IPS-15b (cell line): ENCODE data around the gene SLC12A8.

Source experiments
- H3K27me3 ChIP-seq: one replicate; pipeline ENCODE4 v1.6.1; 2013; ENCODE audit warnings: low read length; ENCODE audit not compliant: control insufficient read depth, insufficient read depth
- H3K36me3 ChIP-seq: one replicate; pipeline ENCODE4 v1.6.1; 2013; ENCODE audit warnings: low read length; ENCODE audit not compliant: control insufficient read depth, insufficient read depth
- H3K4me1 ChIP-seq: one replicate; pipeline ENCODE4 v1.6.1; 2013; ENCODE audit warnings: mild to moderate bottlenecking, low read length; ENCODE audit not compliant: control insufficient read depth, insufficient read depth
- H3K4me3 ChIP-seq: one replicate; pipeline ENCODE4 v1.5.1; 2013; ENCODE audit warnings: low read depth, low read length
- H3K9ac ChIP-seq: one replicate; pipeline ENCODE4 v1.6.1; 2013; ENCODE audit warnings: low read depth, mild to moderate bottlenecking, low read length
- H3K9me3 ChIP-seq: one replicate; pipeline ENCODE4 v1.6.1; 2013; ENCODE audit warnings: mild to moderate bottlenecking, low read length; ENCODE audit not compliant: control insufficient read depth, insufficient read depth

The SLC12A8 gene

GRCh38 chr3:125179143-125179883 lies 33.2 kb downstream of the SLC12A8 start:
- Histone ChIP-seq H3K4me3 (no peak overlapping the region), H3K9me3 (no peaks in the 10 kb centered on the region), H3K9ac (no peak overlapping the region), H3K4me1 (peaks cover 4% of the 10 kb centered on the region), H3K36me3 (no peaks in the 10 kb centered on the region), H3K27me3 (no peaks in the 10 kb centered on the region)

GRCh38 chr3:125177746-125178145 lies 34.8 kb downstream of the SLC12A8 start:
- Histone ChIP-seq H3K9ac (no peak overlapping the region), H3K4me3 (no peak overlapping the region), H3K4me1 (no peaks in the 10 kb centered on the region)

DNA sequence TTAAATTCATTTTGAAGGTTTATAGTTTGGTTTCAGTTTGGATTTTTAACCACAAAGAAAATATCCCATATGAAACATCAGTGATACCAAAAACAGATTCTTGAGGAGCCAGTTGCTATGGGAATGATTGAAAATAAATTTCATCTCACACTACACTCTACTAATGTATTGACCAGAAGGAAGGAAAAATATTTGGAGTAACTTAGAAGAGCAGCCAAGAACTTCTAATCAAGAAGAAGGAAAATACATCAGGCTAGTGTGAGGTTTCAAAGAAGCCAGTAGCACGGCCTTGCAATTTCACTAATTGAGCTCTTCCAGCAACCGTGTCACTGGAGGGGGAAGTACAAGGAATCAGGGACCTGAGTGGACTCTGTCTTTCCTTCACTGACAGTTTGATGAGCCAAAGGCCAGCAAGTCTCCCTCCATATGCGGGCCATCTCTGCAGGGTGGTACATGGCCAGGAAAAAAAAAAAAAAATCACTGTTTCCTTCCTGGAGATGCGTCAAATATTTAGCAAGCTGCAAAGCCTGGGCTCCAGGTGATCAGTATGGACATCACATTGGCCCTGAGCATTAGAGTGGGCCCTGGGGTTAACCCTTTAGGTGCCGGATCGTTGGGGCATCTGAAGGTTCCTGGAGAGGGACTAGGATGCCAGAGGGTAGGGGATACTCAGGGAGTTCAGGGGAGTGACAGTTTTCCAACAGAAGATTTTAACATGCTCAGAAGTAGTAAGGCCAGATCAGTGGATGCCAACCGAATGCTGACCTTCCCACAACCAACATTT lies 37.1 kb downstream of the SLC12A8 start:
- Histone ChIP-seq H3K9me3 (no peaks in the 10 kb centered on the region), H3K4me3 (no peak overlapping the region)

More at GRCh38 chr3:125177746-125178145, 34.8 kb downstream of the SLC12A8 start:
- H3K36me3 ChIP-seq: no peaks in the 10 kb centered on the region
- H3K27me3 ChIP-seq: no peaks in the 10 kb centered on the region
- no peaks in the 10 kb centered on the region for H3K9me3 ChIP-seq

DNA sequence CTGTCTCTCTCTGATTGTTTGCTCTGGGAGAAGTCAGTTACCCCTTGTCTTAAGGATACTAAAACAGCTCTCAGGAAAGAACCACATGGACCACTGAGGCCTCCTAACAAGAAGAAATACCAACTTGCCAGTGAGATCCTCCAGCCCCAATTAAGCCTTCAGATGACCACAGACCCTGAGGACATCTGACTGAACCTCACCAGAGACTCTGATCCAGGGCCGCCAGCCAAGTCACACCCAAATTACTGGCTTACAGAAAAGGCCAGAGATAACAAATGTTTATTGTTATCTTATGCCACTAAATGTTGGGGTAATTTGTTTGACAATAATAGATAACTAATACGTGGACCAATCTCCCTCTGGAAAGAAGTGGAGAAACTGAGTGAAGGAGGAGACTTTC lies 40.2 kb downstream of the SLC12A8 start:
- no peaks in the 10 kb centered on the region for H3K36me3 ChIP-seq
- no peak overlapping the region for H3K9ac ChIP-seq
- no peaks in the 10 kb centered on the region for H3K27me3 ChIP-seq
- H3K9me3 ChIP-seq: no peaks in the 10 kb centered on the region
- no peak overlapping the region for H3K4me3 ChIP-seq
- H3K4me1 ChIP-seq: no peaks in the 10 kb centered on the region

More for the DNA sequence above, 37.1 kb downstream of the SLC12A8 start:
- no peak overlapping the region for H3K9ac ChIP-seq
- no peaks in the 10 kb centered on the region for H3K36me3 ChIP-seq
- no peaks in the 10 kb centered on the region for H3K27me3 ChIP-seq
- H3K4me1 ChIP-seq: no peaks in the 10 kb centered on the region

DNA sequence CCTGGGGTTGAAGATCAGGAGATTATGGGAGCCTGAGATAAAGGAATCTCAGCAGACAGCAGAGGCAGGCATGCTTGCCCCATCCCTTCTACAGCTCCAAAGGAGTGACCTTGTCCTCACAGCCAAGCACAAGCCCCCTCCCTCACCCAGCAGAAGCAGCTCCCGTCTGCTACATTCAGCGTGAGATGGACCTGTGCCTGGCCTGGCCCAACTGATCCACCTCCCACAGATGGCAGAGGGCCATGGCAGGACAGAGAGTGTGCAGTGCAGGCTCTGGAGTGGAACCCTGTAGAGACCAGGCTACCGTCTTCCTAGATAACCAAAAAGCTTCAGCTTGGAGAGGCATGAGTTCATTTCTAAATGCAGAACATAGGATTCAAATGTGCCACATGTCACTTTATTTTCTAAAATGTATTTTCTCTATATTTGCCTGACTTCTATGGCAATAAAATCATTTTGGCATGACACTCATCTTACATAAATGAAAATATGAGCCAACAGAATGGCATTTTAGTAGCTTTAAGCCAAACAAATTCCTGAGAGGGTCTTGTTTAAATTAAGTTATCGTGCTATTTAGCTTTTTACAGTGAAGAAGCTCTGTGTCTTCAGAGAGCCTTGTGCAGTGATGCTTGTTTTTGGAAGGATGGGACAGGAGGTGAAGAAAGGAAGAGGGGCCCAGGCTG lies 43.7 kb downstream of the SLC12A8 start:
- Histone ChIP-seq H3K9me3 (no peaks in the 10 kb centered on the region), H3K9ac (no peak overlapping the region), H3K4me1 (no peaks in the 10 kb centered on the region), H3K27me3 (no peaks in the 10 kb centered on the region), H3K36me3 (peaks cover 2% of the 10 kb centered on the region), H3K4me3 (no peak overlapping the region)

GRCh38 chr3:125166599-125167136 lies 45.9 kb downstream of the SLC12A8 start:
- Histone ChIP-seq H3K36me3 (peaks cover 2% of the 10 kb centered on the region), H3K9me3 (no peaks in the 10 kb centered on the region), H3K9ac (no peak overlapping the region), H3K4me3 (no peak overlapping the region), H3K4me1 (no peaks in the 10 kb centered on the region), H3K27me3 (no peaks in the 10 kb centered on the region)

- Histone ChIP-seq H3K9me3 (no peaks in the 10 kb centered on the region), H3K4me3 (no peak overlapping the region), H3K4me1 (no peaks in the 10 kb centered on the region), H3K36me3 (peaks cover 2% of the 10 kb centered on the region), H3K27me3 (no peaks in the 10 kb centered on the region), H3K9ac (no peak overlapping the region)
Measured at GRCh38 chr3:125165948-125166553, 46.5 kb downstream of the SLC12A8 start.

DNA sequence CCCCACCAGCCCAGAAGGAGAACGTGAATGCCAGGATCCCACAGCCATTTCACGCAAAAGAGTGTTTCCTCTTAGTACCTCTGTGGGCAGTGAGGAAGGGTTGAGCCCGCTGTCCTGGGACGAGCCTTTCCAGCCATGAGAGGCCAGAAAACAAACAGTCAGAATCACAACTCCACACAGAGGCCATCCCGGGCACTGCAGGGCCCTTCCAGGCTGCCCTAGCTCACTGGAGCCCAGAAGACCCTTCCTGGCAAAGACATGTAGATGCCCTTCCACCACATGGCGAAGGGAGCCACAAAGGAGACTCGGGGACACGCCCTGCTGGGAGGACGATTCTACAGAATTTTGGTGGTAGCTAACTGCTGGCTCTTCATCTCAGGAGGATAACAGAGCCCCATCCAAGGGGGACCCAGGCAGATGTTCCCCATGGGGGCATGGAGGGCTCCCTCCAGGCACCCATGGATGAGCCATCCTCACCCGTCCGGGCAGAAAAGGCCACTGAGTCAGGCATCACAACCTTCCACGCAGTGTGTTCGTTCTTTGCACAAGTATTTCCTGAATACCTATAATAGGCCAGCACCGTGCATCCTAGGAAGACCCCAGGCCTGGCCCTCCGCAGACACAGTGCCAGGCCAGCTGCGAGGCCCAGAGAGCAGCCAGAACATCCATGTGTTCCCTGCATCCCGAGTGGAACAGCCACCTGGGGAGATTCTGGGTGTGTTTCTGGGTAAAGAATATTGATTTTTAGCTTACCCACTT lies 47.2 kb downstream of the SLC12A8 start:
- Histone ChIP-seq H3K9ac (no peak overlapping the region), H3K4me3 (no peak overlapping the region), H3K27me3 (no peaks in the 10 kb centered on the region), H3K36me3 (peaks cover 2% of the 10 kb centered on the region), H3K9me3 (no peaks in the 10 kb centered on the region), H3K4me1 (no peaks in the 10 kb centered on the region)

DNA sequence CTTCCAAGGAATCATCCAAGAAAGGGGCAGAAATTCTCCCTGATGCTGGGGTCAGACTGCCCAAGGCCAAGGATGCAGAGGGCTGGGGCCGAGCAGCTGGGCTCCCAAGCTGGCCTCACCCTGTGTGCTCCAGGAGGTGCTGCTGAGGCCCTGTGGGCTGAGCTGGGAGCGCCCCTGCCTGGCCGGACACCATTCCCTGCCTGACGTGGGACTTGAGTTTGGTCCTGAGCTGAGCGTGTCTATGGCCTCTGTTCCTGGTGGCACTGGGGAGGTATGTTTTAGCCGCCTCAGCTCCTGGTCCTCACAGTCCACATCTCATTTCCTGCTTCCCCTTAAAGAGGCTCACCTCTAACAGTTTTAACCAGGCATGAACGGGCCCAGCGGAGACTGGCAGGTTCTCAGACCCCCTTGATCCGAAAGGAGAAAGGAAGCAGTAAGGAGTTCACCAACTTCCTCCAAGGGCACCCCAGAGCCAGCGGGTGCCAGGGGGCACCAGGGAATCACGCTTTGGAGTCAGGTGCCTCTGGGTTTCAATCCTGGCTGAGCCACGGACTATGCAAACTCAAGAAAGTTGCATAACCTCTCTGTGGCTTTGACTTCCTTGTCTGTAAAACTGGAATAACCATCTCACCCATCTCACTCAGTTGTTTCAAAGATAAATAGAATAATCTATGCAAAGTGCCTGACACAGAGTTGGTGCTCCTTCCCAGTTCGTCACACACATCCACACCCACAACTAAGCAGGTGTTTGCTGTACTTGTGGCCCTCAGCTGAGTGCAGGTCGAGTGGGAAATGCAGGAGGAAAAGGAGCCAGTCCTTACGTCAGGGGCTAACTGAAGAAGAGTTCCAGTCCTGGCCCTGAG lies 48.6 kb downstream of the SLC12A8 start:
- H3K9me3 ChIP-seq: no peaks in the 10 kb centered on the region
- no peaks in the 10 kb centered on the region for H3K27me3 ChIP-seq
- no peaks in the 10 kb centered on the region for H3K4me1 ChIP-seq
- H3K36me3 ChIP-seq: peaks cover 2% of the 10 kb centered on the region
- H3K9ac ChIP-seq: no peak overlapping the region
- no peak overlapping the region for H3K4me3 ChIP-seq

DNA sequence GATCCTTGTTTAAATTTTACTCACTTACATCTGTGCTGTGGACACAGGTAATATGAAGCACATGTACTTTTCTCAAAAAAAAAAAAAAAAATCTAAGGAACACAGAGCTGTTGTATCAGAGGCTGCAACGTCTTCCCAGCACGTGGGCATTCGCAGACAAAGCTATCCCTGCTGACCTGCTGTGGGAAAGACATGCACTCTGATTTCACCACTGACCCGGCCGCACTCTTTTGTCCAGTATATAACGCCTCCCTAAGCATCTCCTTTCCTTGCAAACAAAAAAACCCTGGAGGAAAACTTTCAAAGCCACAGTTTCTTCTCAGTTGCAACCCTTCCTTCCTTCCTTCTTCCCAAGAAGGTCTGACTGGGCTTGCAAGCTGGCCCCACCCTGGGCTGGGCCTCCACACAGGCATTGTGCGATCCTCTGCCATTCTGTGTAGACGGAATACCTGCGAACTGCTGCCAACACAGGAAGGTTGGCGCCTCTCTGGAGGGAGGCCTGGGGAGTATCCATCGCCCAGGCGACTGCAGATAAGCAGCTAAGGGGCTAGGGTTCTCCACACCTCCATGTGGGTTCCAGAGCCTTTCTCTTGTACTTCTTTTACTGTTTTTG lies 50.8 kb downstream of the SLC12A8 start:
- Histone ChIP-seq H3K9me3 (no peaks in the 10 kb centered on the region), H3K27me3 (no peaks in the 10 kb centered on the region), H3K36me3 (peaks cover 2% of the 10 kb centered on the region), H3K4me3 (no peak overlapping the region), H3K9ac (no peak overlapping the region), H3K4me1 (no peaks in the 10 kb centered on the region)
